Kasumi-1 (cell line): Measurements from ENCODE around the gene STARD8.
A peak's percentile ranks its signal among the peaks of the same experiment; 100 is the strongest.
"Not testable (repeated sequence)": the region's sequence is repeated elsewhere in the genome, so short reads cannot be mapped to it uniquely, and the experiment has no call there.

Experiments
- DNase-seq, 2 experiments: peaks; one replicate each; lab custom pipeline; 2025; lab: John Stamatoyannopoulos, UW

Gene STARD8

GRCh38 chrX:68659786-68660185 is 12.3 kb downstream of the STARD8 start:
- no peak for DNase-seq

DNA sequence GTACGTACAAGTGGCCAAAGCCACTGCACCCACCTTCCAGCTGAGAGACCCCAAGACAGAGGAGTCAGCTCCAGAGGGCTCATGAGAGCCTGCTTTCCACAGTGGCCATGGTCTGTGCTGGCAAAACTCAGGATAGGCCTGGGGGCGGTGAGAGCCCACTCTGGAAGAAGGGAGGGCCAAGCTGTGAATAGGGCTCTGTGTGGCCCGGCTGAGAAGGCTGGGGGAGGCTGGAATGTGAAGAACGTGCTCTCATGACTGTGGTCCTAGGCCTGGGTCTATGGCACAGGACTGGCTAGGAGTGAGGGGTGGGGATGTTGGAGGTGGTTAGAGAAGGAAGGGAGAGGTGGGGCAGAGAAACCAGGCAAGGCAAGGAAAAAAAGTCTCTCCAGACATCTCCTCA is 13.3 kb downstream of the STARD8 start:
- no peak for DNase-seq

GRCh38 chrX:68665502-68665901 is 18.0 kb downstream of the STARD8 start:
- DNase-seq = peak; percentile 17 to 18

DNA sequence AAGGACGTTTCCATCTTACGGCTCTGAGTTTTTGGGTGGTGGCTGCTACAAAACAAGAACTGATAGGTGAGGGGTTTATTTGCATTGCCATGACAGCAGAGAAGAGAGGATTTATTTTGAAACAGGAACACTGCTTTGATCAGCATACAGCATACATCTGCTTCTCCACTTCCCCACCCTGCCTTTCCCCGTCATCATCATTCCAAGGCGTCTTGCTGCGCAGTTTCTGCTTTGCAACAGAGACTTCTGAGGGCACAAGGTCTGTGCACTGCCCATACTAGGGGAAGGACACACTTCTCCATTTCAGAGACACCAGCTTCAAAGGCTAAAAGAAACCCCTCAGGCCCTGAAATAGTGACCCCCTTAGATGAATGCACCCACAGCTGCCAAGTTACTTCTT is 19.1 kb downstream of the STARD8 start:
- no peak for DNase-seq

- DNase-seq = no peak
Measured at GRCh38 chrX:68669094-68669860, 21.8 kb downstream of the STARD8 start.

DNA sequence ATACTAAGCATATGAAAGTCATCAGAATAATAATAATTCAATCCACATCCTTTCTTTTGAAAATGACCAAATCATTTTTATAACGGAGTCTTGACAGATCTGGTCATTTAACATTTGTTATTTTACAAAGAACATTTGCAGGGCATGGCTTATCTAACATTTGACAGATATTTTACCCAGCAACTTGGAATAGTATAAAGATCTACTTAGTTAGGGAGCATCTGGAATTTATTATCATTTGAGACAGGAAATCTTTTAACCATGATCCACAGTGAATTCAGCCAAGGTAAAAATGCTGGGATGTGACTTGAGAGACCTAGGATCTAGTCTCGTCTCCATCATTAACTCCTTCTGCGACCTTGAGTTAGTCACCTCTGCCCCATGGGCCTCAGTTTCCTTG is 22.4 kb downstream of the STARD8 start:
- DNase-seq = no peak

GRCh38 chrX:68671221-68671620 is 23.8 kb downstream of the STARD8 start:
- no peak for DNase-seq

DNA sequence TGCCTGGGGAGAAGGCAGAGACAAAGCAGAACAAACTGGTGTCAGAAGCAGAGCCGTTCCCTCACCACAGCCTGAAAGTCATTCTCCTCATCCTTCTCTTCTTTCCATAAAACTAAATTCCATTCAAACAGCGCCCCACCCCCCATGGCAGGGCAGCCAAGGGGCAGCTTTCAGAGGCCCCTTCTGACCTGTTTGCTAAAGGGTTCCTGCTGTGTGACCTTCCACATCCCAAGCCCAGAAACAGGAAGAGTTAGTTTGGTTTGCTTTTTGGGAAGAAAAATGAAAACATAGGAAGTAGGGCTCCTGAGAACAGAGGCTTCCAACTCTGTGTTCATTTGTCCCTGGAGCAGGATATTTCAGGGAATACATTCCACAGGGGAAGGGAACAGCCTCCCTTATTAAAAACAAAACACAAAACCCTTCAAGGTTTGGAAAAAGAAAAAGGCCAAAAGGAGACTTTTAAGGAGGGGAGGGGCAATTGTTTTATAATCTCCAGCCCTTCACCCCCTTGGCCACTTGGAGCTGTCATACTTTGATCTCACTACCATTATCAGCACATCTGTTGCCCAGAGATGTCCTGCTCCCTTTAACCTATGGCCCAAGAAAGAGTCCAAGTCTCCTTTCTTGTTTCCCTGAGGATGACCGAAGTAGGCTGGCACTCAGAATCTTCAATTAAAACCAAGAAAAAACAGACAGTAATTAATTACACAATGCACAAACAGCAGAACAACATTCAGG is 25.3 kb downstream of the STARD8 start:
- no peak for DNase-seq

GRCh38 chrX:68675571-68675970 is 28.1 kb downstream of the STARD8 start:
- DNase-seq = no peak

GRCh38 chrX:68676335-68676734 is 28.9 kb downstream of the STARD8 start:
- no peak for DNase-seq

GRCh38 chrX:68677998-68678397 is 30.5 kb downstream of the STARD8 start:
- no peak for DNase-seq

DNA sequence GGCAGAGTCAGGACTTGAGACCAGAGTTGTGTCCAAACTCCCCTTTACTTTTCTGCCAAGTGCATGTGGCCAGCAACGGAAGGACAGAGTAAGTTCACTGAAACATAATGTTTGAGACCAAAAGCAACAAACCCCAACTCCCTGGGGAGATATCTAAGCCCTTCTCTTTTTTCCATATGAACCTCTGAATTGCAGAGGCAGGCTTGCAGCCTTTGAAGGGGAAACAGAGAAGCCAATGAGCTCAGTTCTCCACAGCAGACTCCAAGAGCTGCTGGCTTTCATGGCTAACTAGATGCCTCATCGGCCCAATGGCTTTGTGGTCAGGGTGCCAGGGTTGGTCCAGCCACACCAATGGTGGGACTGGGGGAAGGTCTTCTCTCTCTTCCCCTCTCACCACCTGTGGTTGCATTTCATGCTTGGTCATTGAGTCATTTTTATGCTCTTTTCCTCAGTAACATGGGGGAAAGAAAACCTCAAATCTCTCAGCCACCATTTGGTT is 34.0 kb downstream of the STARD8 start:
- no peak for DNase-seq

- DNase-seq = no peak
Measured at GRCh38 chrX:68682790-68683189, 35.3 kb downstream of the STARD8 start.

GRCh38 chrX:68683580-68683979 is 36.1 kb downstream of the STARD8 start:
- DNase-seq = no peak

DNA sequence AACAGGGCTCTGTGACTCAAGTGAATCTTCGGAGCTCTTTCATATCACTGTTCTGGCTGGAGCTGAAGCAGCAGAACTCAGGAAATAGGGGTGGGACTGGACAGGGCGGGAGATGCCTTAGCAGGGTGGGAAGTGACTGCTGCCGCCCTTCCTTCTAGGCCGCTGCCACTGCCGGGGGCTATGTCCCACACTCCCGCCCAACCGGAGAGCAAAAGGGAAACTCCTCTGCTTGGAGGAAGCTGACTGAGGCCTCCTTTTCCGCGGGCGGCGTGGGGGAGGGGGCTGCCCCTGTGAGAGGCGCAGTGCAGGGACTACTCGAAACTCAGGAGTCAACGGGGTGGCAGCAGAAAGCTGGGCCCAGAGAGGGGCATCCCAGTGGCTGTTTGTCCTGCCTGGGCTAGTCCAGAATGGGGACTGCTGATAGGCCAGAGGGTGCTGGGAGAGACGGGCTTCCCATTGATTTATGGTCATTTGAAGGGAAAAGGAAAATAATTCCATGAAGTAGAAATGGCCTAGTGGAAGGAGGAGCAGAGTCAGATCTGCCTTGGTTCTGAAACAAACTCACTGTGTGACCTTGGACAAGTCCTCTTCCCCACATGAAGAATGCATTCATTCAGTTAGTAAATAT is 36.9 kb downstream of the STARD8 start:
- peak; percentile 74 to 82 for DNase-seq

- DNase-seq = peak in 1 of 2 experiments; percentile 26
Measured at GRCh38 chrX:68684919-68685304, 37.4 kb downstream of the STARD8 start.

GRCh38 chrX:68685685-68686084 is 38.2 kb downstream of the STARD8 start:
- peak; percentile 69 to 73 for DNase-seq

DNA sequence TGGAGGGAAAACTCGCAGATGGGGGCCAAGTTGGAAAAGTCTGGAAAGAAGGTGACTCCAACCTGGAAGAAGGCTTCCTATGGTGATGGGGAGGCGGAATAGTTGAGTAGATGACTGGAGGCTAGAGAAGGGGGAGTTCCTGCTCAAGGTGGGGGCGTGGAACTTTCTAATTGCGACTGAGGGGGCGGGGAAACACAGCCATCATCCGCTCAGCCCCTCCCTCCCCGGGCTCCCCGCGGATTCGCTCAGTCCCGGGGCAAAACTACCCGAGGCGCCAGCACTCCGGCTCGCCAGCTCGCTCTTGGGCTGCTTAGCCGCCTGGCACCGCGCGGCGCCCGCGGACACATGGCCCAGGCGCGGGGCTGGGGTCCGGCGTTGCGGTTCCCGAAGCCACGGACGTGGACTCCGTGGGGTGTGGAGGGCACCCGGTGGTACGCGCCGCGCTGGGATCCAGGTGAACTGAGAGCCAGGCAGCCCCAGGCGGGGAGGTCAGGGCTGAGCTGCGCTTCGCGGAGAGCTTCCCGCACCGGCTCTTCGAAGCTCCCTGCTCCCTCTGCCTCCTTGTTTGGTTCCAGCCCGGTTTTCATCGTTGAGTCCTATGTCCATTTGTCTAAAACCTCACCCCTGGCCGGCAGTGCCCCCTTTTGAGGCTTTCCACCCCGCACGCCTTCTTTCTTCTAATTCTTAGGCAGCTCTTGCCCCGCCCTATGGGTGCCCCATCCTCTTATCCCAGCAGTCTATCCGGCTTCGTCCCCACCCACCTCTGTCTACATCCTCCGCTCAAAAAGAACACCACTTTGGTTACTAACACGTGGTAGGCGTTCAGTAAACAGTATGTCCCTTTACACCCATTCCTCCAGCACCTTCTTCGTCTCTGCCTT is 38.9 kb downstream of the STARD8 start:
- DNase-seq = peak; percentile 73 to 76

DNA sequence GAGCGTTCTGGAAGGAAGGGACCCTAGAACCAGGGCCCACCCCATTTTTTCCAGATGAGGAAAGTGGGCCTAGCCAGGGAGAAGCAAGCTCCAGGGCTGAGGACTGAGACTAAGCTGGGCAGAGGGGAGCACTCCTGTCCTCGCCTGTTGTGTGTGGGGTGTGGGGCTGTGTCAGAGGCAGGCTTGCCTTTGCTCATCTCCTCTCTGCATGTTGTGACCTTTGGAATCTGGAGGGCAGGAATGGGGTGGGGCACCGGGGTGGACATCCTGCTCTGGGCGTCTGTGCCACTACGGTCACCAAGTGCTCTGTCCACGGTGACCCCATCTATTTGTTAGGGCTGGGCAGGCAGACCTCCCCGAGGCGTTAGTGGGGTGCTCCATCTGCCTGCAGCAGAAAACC is 41.5 kb downstream of the STARD8 start:
- not testable (repeated sequence) for DNase-seq

- peak; percentile 43 to 44 for DNase-seq
Measured at GRCh38 chrX:68690936-68691501, 43.6 kb downstream of the STARD8 start.

GRCh38 chrX:68691921-68692320 is 44.5 kb downstream of the STARD8 start:
- no peak for DNase-seq
